RCC 7860 (cell line): ENCODE data around the gene FAM3D.

ENCODE experiments used
- DNase-seq: peaks from one replicate; pipeline ENCODE4 v3.0.0-alpha.2; 2015; ENCODE audit warnings: low spot score
- FAIRE-seq: peaks from 2 replicates; lab custom pipeline; 2012; peaks lifted over from hg19 to GRCh38; lab: Jason Lieb, UNC

FAM3D gene

DNA sequence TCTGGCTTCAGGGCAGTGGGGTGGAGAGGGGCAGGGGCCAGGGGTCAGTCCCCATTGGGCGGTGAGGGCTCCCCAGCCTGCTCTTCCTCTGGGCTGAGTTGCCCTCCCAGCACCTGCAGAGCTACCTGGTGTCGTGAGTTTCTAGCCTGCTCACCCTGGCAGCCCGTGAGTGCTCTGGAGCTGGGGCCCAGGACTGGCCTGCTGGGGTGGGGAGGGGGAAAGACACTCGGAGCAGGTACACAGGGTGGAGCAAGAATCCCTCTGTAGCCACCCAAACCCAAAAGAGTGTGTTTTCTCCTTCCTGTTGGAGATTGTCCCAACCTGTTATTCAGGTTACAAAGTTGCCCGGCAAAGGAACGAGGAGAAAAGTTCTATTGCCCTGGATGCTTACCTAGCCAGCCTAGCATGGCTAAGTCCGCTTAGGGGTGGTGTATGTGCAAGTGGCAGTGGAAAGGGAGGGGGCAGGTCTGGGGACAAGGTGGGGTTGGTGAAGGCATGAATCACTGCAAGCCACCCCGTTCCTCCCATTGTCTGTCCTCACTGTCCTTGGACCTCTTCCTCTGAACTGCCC is 8.9 kb downstream of the FAM3D start:
- FAIRE-seq: no peak
- DNase-seq: no peak

GRCh38 chr3:58657036-58657520 is 9.5 kb downstream of the FAM3D start:
- DNase-seq (no peak), FAIRE-seq (no peak)

DNA sequence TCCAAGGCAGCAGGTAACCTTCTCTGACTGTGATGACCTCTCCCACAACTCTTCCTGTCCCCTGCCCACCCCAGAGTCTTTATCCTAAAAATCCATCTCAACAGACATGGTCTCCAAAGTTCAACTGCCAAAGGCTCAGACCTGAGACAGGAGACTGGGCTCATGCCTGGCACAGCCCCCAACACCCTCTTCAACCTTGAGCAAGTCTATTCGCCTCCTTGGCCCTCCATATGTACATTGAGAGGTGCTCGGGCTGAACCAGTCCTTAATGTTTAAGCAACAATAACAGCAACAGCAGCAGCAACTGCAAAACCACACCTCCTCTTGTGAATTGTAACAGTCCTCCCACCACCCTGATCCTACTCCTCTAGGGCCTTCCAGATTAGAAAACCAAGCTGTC is 9.9 kb downstream of the FAM3D start:
- FAIRE-seq (no peak), DNase-seq (no peak)

DNA sequence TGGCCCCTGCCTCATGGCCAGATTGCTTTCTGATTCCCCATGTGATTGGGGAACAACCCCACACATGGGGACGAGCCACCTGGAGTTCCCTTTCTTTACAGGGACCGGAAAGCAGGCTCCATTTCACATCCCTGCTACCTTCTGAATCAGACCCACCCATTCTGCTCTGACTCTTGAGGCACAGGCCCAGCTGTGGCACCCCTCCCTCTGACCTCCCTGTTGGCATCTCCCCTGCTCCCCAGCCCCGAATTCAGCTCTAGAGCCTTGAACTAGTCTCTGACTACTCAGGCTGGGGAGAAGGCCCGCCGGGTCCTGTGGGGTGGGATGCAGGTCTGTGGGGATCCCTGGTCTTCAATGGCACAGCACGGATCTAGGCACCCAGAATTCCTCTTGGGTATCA is 12.1 kb downstream of the FAM3D start:
- FAIRE-seq (no peak), DNase-seq (no peak)

GRCh38 chr3:58652624-58653023 is 13.9 kb downstream of the FAM3D start:
- no peak for DNase-seq
- no peak for FAIRE-seq

DNA sequence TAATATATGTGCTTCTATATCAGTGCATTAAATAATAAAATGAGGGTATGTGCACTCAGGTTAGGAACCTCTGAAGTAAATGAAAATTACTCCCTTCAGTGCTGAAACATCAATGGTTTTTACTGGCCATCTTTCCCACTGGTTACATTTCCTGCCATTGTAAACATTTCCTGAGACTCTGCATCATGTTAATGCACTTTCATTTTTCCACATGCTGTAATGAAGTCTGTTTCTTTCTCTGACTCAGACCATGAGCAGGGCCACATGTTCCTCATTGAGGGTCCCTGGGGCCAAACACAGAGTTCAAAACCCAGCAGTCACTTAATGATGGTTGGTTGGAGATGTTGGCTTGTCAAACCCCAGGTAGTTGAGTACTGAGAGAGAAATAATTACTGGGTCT is 15.3 kb downstream of the FAM3D start:
- no peak for FAIRE-seq

GRCh38 chr3:58647381-58648141 is 19.0 kb downstream of the FAM3D start:
- DNase-seq (no peak), FAIRE-seq (no peak)

More for the DNA sequence above, 15.3 kb downstream of the FAM3D start:
- DNase-seq: no peak

DNA sequence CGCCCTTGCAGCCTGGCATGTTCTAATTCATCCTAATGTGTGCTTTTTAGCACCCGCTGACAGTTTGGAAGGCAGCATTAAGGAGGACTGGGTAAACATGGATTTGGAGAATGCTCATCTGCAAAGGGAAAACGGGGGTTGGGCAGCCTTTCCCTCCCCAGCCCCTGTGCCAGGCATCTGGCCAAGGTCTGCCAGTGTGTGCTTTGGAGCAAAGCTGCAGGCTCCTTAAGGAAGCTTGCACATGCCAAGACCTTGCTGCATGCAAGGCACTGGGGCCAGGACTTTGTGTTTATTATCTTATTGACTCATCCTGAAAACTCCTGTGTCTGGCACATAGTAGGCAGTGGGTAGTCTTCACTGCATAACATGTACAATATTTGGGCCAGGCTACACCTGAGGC is 20.1 kb downstream of the FAM3D start:
- DNase-seq (no peak), FAIRE-seq (no peak)

DNA sequence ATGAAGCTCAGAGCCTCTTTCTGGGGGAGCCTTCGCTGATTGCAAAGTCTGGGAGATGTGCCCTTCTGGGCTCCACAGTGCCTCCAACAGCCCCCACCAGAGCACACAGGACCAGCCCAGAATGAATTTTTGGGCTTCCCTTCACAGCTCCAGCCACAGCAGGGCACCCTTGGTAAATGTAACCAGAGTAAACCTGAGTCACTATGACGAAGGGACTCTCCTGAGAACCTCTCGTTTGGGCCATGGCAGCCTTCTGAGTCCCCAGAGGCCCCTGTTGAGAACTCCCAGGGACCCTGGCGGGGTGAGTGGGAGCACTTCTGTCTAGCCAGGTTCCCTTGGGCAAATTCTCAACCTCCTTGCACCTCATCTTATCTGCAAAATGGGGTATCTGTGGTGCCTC is 20.8 kb downstream of the FAM3D start:
- no peak for DNase-seq

DNA sequence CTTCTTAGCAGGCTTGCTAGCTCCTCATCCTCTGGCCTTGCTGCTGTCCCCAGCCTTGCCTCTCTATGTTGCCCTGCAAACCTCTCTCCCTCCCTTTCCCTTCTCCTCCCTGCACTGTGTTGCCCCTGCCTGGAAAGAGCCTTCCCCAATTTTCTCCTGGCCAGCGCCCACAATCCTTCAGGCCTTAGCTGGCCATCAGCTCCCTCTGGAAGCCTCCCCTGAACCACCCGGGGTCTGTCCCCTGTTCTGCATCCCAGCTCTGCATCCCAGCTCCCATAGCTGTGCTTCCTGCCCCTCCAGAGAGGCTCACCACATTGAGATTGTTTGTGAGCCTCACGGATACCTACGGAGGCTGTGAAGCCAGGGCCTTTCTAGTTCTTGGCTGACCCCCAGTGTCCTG is 23.7 kb downstream of the FAM3D start:
- FAIRE-seq: no peak

More for the DNA sequence above, 20.8 kb downstream of the FAM3D start:
- no peak for FAIRE-seq

DNA sequence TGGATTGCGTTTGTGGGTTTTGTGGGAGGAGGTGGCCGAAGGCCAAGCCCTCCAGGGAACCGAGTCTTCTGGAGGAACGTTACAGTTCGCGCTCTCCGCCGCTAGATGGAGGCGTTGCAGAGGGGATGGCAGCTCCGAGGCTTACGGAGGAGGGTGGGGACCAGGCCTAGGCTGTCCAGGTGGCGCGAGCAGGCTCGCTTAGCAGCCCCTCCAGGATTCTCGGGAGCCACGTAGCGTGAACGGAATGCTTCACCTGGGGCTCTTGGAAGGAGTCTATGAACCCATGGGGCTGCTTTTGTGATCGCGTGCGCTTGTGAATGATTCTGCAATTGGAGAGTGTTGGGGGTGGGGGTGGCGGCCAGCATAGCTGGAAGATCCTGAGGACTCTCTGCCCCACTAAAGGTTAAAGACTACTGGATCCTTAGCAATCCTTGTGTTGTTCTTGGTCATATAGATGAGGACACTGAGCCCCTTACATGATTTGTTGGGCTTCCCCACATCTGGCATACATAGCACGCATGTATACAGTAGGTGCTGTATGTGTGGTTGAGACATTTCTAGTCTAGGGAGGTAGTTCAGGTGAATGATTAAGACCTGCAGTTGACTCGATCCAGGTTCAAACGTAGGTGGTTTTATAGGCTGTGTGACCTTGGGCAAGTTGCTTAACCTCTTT is 25.7 kb downstream of the FAM3D start:
- FAIRE-seq: peak; percentile 62
- peak; percentile 56 for DNase-seq

More for the DNA sequence above, 23.7 kb downstream of the FAM3D start:
- no peak for DNase-seq

DNA sequence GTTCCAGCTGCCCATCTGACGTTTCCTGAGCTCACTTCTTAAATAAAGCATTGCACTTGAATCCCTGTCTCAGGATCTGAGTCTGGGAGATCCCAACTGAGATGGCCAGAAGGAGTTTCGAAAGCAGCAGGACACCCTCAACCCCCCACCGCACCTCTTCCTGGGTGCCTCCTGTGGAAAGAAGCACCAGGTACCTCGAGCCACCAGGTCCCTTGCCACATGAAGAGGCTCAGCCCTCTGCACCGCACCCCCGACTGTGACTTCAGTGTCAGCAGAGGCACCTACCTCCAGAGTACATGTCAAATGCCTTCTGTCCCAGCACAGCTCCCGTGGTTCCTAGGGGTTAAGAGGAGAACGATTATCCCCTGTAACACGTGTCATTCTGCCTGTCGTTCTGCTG is 26.7 kb downstream of the FAM3D start:
- DNase-seq (no peak), FAIRE-seq (no peak)

DNA sequence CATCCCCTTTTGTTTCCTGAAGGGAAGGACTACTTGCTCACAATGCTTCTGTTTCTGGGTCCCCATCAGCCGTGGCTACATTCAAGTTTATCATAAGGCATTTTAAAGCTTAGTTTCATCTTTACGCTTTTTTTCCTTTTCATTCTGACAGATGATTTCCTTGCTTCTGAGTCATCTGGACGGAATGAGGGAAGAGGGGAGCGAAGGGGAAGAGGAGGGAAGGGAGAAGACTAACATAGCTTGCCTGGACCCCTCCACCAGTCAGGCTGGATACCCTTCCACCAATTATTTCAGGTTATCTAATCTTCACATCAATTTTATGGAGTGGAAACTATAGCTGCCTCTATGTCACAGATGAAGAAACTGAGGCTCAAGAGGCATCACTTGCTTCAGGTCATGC is 27.6 kb downstream of the FAM3D start:
- DNase-seq (no peak), FAIRE-seq (no peak)

DNA sequence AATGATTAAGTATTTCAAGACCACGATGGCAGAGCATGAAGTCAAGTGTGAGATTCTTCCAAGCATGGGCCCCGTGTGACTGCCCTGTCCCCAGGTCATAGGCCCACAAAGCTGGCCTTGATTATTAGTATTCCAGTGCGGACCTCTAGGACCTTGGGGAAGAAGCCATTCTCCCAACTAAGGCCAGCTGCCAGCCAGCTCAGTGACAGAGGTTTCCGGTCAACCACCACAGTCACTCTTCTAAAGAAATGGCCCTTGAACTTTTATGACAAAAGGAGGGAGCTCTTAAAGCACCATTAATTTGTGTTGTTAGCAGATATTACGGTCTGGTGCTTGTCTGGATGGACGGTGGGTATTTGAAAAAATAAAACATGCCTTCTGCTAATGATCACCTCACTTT is 28.0 kb downstream of the FAM3D start:
- FAIRE-seq (no peak), DNase-seq (no peak)

DNA sequence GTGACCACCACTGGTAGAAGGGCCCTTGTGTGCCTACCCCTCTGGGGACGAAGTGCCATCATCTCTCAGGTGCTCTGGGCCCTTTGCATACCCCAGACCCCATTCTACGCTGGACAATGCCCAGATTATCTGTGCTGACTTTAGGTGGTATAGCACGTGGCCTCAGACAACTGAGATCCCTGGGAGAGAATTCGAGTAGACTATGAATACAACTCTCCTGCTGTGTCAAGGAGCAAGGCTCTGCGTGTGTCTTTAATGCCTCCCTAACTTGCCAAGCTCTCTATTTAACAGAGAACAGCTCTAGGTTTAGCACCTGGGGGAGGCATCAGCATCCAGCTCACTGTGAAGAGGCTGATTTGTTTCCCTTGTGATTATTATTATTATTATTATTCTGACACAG is 29.1 kb downstream of the FAM3D start:
- DNase-seq (no peak), FAIRE-seq (no peak)

GRCh38 chr3:58635371-58636285 is 30.9 kb downstream of the FAM3D start:
- DNase-seq (no peak), FAIRE-seq (no peak)

GRCh38 chr3:58633157-58633865 is 33.3 kb downstream of the FAM3D start:
- FAIRE-seq (no peak), DNase-seq (no peak)

DNA sequence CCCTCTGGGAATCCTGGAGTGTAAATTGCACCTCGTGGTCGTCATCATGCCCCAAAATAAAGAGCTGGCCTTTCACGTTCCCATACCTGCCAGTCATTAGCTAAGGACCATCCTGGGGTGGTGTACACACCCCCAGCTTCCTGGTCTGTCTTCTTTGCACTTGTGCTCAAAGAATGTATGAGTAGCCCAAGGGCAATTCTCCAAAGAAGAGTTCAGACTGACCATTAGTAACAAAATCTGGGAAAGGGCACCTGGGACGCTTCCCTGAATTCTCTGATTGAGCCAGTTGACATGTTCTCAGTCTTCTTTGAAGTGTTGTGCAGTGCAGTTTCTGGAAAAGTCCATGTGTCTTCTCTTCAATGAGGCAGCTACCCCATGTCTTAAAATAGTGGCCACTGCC is 34.8 kb downstream of the FAM3D start:
- no peak for FAIRE-seq
- no peak for DNase-seq

DNA sequence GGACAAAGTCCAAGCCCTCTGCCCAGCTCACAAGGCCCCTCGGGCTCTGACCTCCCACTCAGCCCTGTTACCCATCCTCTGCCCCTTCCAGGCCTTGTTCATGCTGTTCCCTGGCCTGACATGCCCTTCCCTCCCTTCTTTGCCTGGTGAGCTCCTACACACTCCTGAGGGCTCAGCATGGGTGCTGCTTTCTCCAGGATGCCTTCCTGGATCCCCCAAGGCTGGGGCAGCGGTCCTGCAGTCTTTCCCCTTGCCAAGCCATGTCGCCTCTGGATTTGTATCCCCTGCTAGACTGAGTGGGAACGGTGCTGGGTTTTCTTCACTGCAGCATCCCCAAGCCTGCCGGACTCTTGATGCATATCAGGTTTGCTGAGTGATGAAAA is 35.9 kb downstream of the FAM3D start:
- FAIRE-seq (no peak), DNase-seq (no peak)

DNA sequence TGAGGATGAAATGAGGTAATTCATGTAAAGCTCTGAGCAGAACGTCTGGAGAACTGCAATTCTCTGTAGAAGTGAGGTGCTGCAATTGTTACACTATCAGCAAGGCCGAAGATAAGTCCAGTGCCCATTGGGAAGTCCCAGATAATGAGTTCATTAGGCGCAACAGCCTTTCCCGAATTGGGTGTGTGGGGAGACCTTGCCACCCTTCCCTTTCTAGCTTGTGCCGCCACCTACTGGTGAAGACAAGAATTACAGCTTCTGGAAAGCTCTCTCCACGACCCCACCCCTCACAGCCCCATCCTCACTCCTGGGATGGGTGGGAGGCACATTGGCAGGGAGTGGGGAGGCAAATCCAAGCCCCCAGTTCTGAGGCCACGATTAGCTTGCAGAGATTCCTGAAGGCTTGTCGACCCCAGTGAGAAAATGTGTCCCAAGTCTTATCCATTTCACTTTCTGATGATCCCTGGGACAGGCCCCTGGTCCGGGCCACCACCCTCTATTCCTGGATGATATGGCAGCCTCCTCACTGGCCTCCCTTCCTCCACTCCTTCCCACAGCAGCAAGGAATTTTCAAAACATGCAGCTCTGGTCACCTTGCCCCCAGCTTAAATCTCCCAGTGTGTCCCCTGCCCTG is 36.4 kb downstream of the FAM3D start:
- no peak for FAIRE-seq

More for the DNA sequence above, 36.4 kb downstream of the FAM3D start:
- peak; percentile 10 for DNase-seq
